ENCODE data around the gene HCRT. TPM values are rescaled to one million over a fixed set of nuclear protein-coding genes. Genes with fewer than 3 reads are reported as not detected.

Gene HCRT
- total and polyA plus RNA-seq, 2 of the 8 experiments (the other 6 are each of a cell fraction or from before 2014, with no cell fraction given), result not detected

GRCh38 chr17:42193969-42194899, 9.0 kb upstream of the HCRT start, which contains the start of gene GHDC:
Gene GHDC (minus strand): TSS chr17:42194494. CDS start chr17:42193581, 913 bp downstream.
- no peak within 1 kb of the TSS for H3K14ac ChIP-seq (ENCODE audit: insufficient read length)
- H2BK120ac ChIP-seq (replicated peaks; ENCODE audit: low read depth, low read length), result no peak within 1 kb of the TSS
- peak within 1 kb of the TSS; percentile 96 for H2AFZ ChIP-seq (ENCODE audit: low read length)
- peak within 1 kb of the TSS in 3 of 4 experiments; percentile 16 to 52 (median 19); a peak in 5 of 8 replicates for H3K4me3 ChIP-seq (ENCODE audit: extremely low read depth in 1 of 4, insufficient read depth in 2 of 4, low read depth in 3 of 4, low read length in 4 of 4)
- H3K9me3 ChIP-seq (ENCODE audit: insufficient read depth in 2 of 2, low read depth in 1 of 2, low read length in 1 of 2), result no peaks in the 10 kb centered on the region
- peak within 1 kb of the TSS; percentile 17 for H4K91ac ChIP-seq (replicated peaks; ENCODE audit: insufficient read length, low read length)
- H3K79me1 ChIP-seq (ENCODE audit: low read depth, low read length), result no peaks in the 10 kb centered on the region
- 0 out of 2 replicates have a peak within 1 kb of the TSS, but pooled peaks have one; percentile 18 for H2BK20ac ChIP-seq (ENCODE audit: low read length)
- peak within 1 kb of the TSS; percentile 55 for H3K4ac ChIP-seq (replicated peaks; ENCODE audit: insufficient read length, low read depth, low read length)
- DNase-seq (ENCODE audit: low read depth in 1 of 2, low spot score in 2 of 2), result peak in 1 of 2 experiments; percentile 74
- ChIA-PET POLR2A (ENCODE audit: partially characterized antibody) (interaction anchor here (0.6 to 2.5 kb wide), 4 partner anchors 10 to 116 kb away, joined by 3 to 7 read pairs (median 4); partner anchors contain the start of gene STAT5A), CTCF (ENCODE audit: partially characterized antibody) (interaction anchor here (0.6 to 7.4 kb wide), 18 partner anchors 8 to 294 kb away, joined by 3 to 34 read pairs (median 4); partner anchors contain the start of genes HSPB9 and KAT2A)
- no peak within 1 kb of the TSS for H3K23ac ChIP-seq (ENCODE audit: insufficient read length)
- H3K23me2 ChIP-seq (ENCODE audit: low read depth, low read length), result no peaks in the 10 kb centered on the region
- H3K27me3 ChIP-seq (replicated peaks in 1 of 4; ENCODE audit: control insufficient read depth in 3 of 4, extremely low read depth in 1 of 4, insufficient read depth in 3 of 4, low read length in 3 of 4), result no peaks in the 10 kb centered on the region
- no peak within 1 kb of the TSS for H3K27ac ChIP-seq (ENCODE audit: low read depth, low read length)
- H4K5ac ChIP-seq (ENCODE audit: insufficient read length, low read depth, low read length), result peak within 1 kb of the TSS; percentile 57
- peaks cover 0 to 1% of the 10 kb centered on the region in 2 experiments for H4K20me1 ChIP-seq (replicated peaks in 1 of 2; ENCODE audit: control insufficient read depth in 1 of 2, insufficient read depth in 2 of 2, low read length in 2 of 2)
- peak within 1 kb of the TSS; percentile 52; the same call in 1 of the 2 replicates for H3K18ac ChIP-seq (ENCODE audit: extremely low read depth, low read length)
- H3K9ac ChIP-seq (replicated peaks in 1 of 4; ENCODE audit: extremely low read depth in 1 of 4, low read depth in 3 of 4, low read length in 3 of 4), result no peak within 1 kb of the TSS
- 0 out of 2 replicates have a peak within 1 kb of the TSS, but pooled peaks have one; percentile 63 for H2BK15ac ChIP-seq (ENCODE audit: low read length)
- H3K4me1 ChIP-seq (replicated peaks in 1 of 4; ENCODE audit: control insufficient read depth in 3 of 4, insufficient read depth in 4 of 4, low read length in 3 of 4), result peaks cover 0 to 4% (median 3%) of the 10 kb centered on the region in 4 experiments; a peak in 5 of 7 replicates
- no peak within 1 kb of the TSS for H3K56ac ChIP-seq (replicated peaks; ENCODE audit: insufficient read length, low read depth, low read length)
- H2BK12ac ChIP-seq (ENCODE audit: low read depth, low read length), result peak within 1 kb of the TSS; percentile 13; the same call in 1 of the 2 replicates
- peak within 1 kb of the TSS; percentile 65; the same call in 1 of the 2 replicates for H4K8ac ChIP-seq (ENCODE audit: extremely low read depth, insufficient read depth, low read length)
- H3K79me2 ChIP-seq (ENCODE audit: control insufficient read depth in 1 of 2, insufficient read depth in 2 of 2, low read length in 2 of 2), result no peaks in the 10 kb centered on the region
- H2AK5ac ChIP-seq (ENCODE audit: low read depth, low read length), result no peak within 1 kb of the TSS
- H3K4me2 ChIP-seq (ENCODE audit: insufficient read depth in 1 of 2, low read depth in 2 of 2, low read length in 2 of 2), result peak within 1 kb of the TSS; percentile 58 to 62
- H3K36me3 ChIP-seq (ENCODE audit: control insufficient read depth in 2 of 4, insufficient read depth in 4 of 4, low read length in 3 of 4), result no peaks in the 10 kb centered on the region
- WGBS, 2 experiments (ENCODE audit: extremely low coverage in 1 of 2, insufficient coverage in 1 of 2, insufficient read length in 1 of 2, insufficient replicate concordance in 2 of 2, low coverage in 1 of 2, low lambda C conversion rate in 2 of 2, missing lambda C conversion rate in 1 of 2), result 71% methylated on average over 23 of the region's 24 CpGs; no CpG with 5 or more reads in 1 of the 2 experiments
- H2BK5ac ChIP-seq (ENCODE audit: low read depth, low read length), result peak within 1 kb of the TSS; percentile 74; the same call in 1 of the 2 replicates
- FAIRE-seq, result peak; percentile 32
- TF ChIP-seq MAX (IDR thresholded peaks at IDR 0.05) (peak; percentile 75), NRF1 (IDR thresholded peaks at IDR 0.05; ENCODE audit: low read depth, low read length) (no peak), USF2 (IDR thresholded peaks at IDR 0.05; ENCODE audit: low read length) (peak; percentile 61), SP1 (IDR thresholded peaks at IDR 0.05; ENCODE audit: low read depth, low read length) (peak; percentile 91), SRF (IDR thresholded peaks at IDR 0.05; ENCODE audit: low read depth, low read length) (no peak), GABPA (IDR thresholded peaks at IDR 0.05; ENCODE audit: borderline replicate concordance, insufficient read depth, low read length) (0 out of 2 replicates have a peak, but pooled peaks have one; percentile 23), TBP (IDR thresholded peaks at IDR 0.05; ENCODE audit: low read depth, low read length) (0 out of 2 replicates have a peak, but pooled peaks have one; percentile 35), RNF2 (IDR thresholded peaks at IDR 0.05; ENCODE audit: borderline replicate concordance, low read depth, low read length, missing control alignments, poor library complexity, severe bottlenecking) (no peak)

Data from H1 (cell line).